Hepatocyte (in vitro differentiated cells): Measurements from ENCODE around the gene FBXL15. TPM values are rescaled to one million over a fixed set of nuclear protein-coding genes. Genes with fewer than 3 reads are reported as not detected.

ENCODE experiments used
- DNase-seq: peaks from one replicate; pipeline ENCODE4 v3.0.0-alpha.2; 2016; ENCODE audit warnings: low spot score
- H2AFZ ChIP-seq: fragments of 200-600 bp; sonication (generic); 2 replicates; pipeline ENCODE4 v1.6.0; 2016; ENCODE audit warnings: antibody characterized with exemption, mild to moderate bottlenecking
- H3K27ac ChIP-seq: fragments of 200-600 bp; sonication (generic); 2 replicates; pipeline ENCODE4 v1.5.1; 2016; ENCODE audit warnings: mild to moderate bottlenecking
- H3K27me3 ChIP-seq: fragments of 200-600 bp; sonication (generic); 2 replicates; pipeline ENCODE4 v1.6.1; 2016
- H3K36me3 ChIP-seq: fragments of 200-600 bp; sonication (generic); replicated peaks from 2 replicates; pipeline ENCODE4 v1.5.1; 2016; ENCODE audit warnings: low read depth; ENCODE audit not compliant: insufficient read depth
- H3K4me1 ChIP-seq: fragments of 200-600 bp; sonication (generic); 2 replicates; pipeline ENCODE4 v1.5.1; 2016; ENCODE audit warnings: mild to moderate bottlenecking, moderate library complexity; ENCODE audit not compliant: insufficient read depth
- H3K4me2 ChIP-seq: fragments of 200-600 bp; sonication (generic); 2 replicates; pipeline ENCODE4 v1.6.0; 2016
- H3K4me3 ChIP-seq: fragments of 200-600 bp; sonication (generic); 2 replicates; pipeline ENCODE4 v1.5.1; 2016; ENCODE audit warnings: mild to moderate bottlenecking
- H3K79me2 ChIP-seq: fragments of 200-600 bp; sonication (generic); 2 replicates; pipeline ENCODE4 v1.6.0; 2017; ENCODE audit warnings: mild to moderate bottlenecking
- H3K9me2 ChIP-seq: fragments of 200-600 bp; sonication (generic); replicated peaks from 2 replicates; pipeline ENCODE4 v1.6.0; 2017; ENCODE audit warnings: mild to moderate bottlenecking; ENCODE audit not compliant: insufficient read depth
- H3K9me3 ChIP-seq: fragments of 200-600 bp; sonication (generic); 2 replicates; pipeline ENCODE4 v1.5.1; 2016; ENCODE audit warnings: low read depth, mild to moderate bottlenecking
- H4K20me1 ChIP-seq: fragments of 200-600 bp; sonication (generic); 2 replicates; pipeline ENCODE4 v1.6.0; 2016; ENCODE audit warnings: mild to moderate bottlenecking; ENCODE audit not compliant: insufficient read depth, poor library complexity, severe bottlenecking
- EZH2 ChIP-seq: fragments of 200-600 bp; sonication (generic); IDR thresholded peaks from 2 replicates; pipeline ENCODE4 v1.6.1; 2016; ENCODE audit warnings: antibody characterized with exemption, mild to moderate bottlenecking, borderline replicate concordance
- EZH2phosphoT487 ChIP-seq: fragments of 200-600 bp; sonication (generic); IDR thresholded peaks from one replicate; pipeline ENCODE4 v1.6.1; 2018; ENCODE audit warnings: antibody characterized with exemption, mild to moderate bottlenecking, low read depth, moderate library complexity; ENCODE audit not compliant: unreplicated experiment, severe bottlenecking
- WGBS: methylation state at CpG from one replicate; pipeline ENCODE4 v1.1.6; 2016; ENCODE audit warnings: low lambda C conversion rate; ENCODE audit errors: missing lambda C conversion rate; 5-methylcytosine and 5-hydroxymethylcytosine counted together
- polyA plus RNA-seq: library from polyadenylated mRNA; unstranded; fragments of >200 nt; fragmentation: Nextera tagmentation; extraction: Ambion mirVana; gene quantifications from 2 replicates; pipeline ENCODE4 v1.2.1, GENCODE V29; 2016
- total RNA-seq: library from RNA; depleted of rRNA; stranded (reverse); fragments of >200 nt; gene quantifications from 2 replicates; pipeline ENCODE4 v1.2.3, GENCODE V29; 2014
- TF ChIP-seq, protein P1 (sequence below): fragments of 200-600 bp; sonication (generic); IDR thresholded peaks from 2 replicates; pipeline ENCODE4 v1.5.1; 2016; ENCODE audit warnings: antibody characterized with exemption, mild to moderate bottlenecking; ENCODE audit not compliant: poor library complexity

FBXL15 gene
- total and polyA plus RNA-seq, 2 experiments from 2014 or later, result 16.3 to 42.3 TPM

DNA sequence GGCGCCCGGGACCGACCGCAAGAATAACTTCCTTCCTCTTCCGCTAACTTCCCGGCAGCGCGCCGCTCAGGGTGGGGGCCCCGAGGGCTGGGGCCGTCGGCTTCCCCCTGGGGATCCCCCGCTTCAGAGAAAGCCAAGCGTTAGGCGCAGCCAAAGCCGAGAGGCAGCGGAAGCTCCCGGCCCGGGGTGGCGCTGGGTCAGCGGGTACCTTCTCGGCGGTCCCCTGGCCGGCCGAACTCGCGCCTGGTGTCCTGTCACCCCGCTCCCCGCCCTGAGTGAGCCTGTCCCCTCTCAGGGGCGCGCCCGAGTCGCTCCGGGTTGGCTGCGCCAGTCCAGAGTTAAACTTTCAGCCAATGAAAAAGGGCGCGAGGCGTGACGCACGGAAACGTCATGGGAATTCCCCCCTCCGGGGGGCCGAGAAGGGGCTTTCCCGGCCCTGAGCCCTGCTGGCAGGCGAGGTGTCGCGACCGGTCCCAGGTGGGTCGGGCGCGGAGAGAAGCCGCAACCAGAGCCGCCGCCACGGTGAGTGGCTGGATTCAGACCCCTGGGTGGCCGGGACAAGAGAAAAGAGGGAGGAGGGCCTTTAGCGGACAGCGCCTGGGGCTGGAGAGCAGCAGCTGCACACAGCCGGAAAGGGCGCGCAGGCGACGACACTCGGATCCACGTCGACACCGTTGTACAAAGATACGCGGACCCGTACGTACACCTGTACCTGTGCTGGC, 26.4 kb upstream of the FBXL15 start:
- DNase-seq, result peak; percentile 97
- no peaks in the 10 kb centered on the region for H3K9me3 ChIP-seq
- H3K79me2 ChIP-seq, result peaks cover 11% of the 10 kb centered on the region
- TF ChIP-seq EZH2 (no peak), EZH2phosphoT487 (no peak)
- TF ChIP-seq, protein P1, sequence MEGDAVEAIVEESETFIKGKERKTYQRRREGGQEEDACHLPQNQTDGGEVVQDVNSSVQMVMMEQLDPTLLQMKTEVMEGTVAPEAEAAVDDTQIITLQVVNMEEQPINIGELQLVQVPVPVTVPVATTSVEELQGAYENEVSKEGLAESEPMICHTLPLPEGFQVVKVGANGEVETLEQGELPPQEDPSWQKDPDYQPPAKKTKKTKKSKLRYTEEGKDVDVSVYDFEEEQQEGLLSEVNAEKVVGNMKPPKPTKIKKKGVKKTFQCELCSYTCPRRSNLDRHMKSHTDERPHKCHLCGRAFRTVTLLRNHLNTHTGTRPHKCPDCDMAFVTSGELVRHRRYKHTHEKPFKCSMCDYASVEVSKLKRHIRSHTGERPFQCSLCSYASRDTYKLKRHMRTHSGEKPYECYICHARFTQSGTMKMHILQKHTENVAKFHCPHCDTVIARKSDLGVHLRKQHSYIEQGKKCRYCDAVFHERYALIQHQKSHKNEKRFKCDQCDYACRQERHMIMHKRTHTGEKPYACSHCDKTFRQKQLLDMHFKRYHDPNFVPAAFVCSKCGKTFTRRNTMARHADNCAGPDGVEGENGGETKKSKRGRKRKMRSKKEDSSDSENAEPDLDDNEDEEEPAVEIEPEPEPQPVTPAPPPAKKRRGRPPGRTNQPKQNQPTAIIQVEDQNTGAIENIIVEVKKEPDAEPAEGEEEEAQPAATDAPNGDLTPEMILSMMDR, result no peak
- peak overlapping the region; percentile 97 for H3K27ac ChIP-seq
- peak overlapping the region; percentile 60 for H2AFZ ChIP-seq
- peak overlapping the region; percentile 91 for H3K4me3 ChIP-seq
- 2% methylated on average over 69 of the region's 71 CpGs for WGBS
- peak overlapping the region; percentile 98 for H3K4me2 ChIP-seq
- peaks cover 14% of the 10 kb centered on the region for H3K4me1 ChIP-seq
- H3K9me2 ChIP-seq, result no peaks in the 10 kb centered on the region
- no peaks in the 10 kb centered on the region for H4K20me1 ChIP-seq
- H3K27me3 ChIP-seq, result no peaks in the 10 kb centered on the region
- no peaks in the 10 kb centered on the region for H3K36me3 ChIP-seq

DNA sequence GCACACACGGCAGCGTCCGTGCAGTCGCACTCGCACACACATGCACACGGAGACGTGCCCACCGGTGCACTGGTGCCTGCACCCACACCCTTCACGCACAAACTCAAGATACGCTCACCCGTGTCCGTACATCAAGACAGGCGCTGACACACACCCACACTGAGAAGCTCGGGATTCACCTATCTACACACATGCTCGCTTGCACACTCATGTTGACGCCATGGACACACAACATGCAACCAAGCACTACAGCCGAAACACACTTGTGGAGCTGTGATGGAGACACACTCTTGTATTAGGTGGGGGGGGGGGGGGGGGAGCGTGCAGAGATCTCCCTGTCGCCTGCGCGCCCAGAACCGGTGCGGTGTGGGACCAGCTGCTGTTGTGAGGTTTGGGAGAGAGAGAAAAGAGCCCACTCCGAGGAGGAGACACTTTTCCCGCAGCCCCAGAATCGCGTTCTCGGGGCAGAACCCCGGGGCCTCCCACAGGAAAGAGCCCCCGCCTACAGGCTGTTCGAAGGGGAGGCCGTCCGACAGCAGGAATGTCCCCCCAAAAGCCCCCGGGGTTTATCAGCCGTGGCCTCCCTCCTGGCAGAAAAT, 25.7 kb upstream of the FBXL15 start:
- H3K36me3 ChIP-seq, result no peaks in the 10 kb centered on the region
- peak overlapping the region; percentile 91 for H3K4me3 ChIP-seq
- H3K27ac ChIP-seq, result peak overlapping the region; percentile 97
- no peaks in the 10 kb centered on the region for H4K20me1 ChIP-seq
- H3K4me1 ChIP-seq, result peaks cover 17% of the 10 kb centered on the region
- TF ChIP-seq EZH2phosphoT487 (no peak), EZH2 (no peak)
- TF ChIP-seq, protein P1, result no peak
- peak overlapping the region; percentile 98 for H3K4me2 ChIP-seq
- H2AFZ ChIP-seq, result peak overlapping the region; percentile 45
- 3% methylated on average over 28 of the region's 35 CpGs for WGBS
- no peaks in the 10 kb centered on the region for H3K27me3 ChIP-seq
- H3K9me3 ChIP-seq, result no peaks in the 10 kb centered on the region
- peaks cover 11% of the 10 kb centered on the region for H3K79me2 ChIP-seq
- no peaks in the 10 kb centered on the region for H3K9me2 ChIP-seq
- no peak for DNase-seq

DNA sequence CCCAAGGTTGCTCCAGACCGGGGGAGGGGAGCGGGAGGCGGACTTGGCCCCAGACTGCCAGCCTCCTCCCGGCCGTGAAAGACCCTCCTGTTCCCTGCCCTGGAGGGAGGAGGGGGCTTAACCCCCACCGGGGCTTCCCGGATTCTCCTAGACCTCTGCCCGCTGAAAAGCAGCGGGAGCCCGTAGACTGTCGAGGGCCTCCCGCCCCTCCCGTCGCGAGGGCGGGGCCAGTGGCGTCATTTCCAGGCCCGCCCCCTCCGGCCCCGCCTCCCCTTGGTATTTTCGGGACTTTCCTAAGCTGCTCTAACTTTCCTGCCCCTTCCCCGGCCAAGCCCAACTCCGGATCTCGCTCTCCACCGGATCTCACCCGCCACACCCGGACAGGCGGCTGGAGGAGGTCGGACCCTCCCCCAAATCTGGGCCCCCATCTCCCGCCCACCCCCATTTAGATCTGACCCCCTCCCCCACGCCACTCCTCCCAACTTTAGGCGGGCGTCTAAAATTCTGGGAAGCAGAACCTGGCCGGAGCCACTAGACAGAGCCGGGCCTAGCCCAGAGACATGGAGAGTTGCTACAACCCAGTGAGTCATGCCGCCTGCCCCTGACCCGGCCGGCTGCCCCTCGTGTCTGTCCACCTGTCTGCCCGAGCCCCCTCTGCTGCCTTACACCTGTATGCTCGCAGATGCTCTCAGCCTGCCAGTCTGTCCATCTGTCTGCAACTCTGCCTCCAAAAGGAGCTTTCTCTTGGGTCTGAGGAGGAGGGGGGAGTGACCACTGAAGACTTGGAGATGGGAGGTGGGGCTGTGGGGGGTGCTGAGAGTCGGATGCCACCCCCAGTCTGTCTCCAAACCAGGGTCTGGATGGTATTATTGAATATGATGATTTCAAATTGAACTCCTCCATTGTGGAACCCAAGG, 25.0 kb upstream of the FBXL15 start, which contains the start of gene NFKB2:
Gene NFKB2 (plus strand): TSS at position 306 of the 917 bp plus-strand sequence. CDS start 255 bp downstream, at position 561.
- Histone ChIP-seq H3K9me3 (no peaks in the 10 kb centered on the region), H4K20me1 (no peaks in the 10 kb centered on the region), H3K4me1 (peaks cover 18% of the 10 kb centered on the region), H3K4me3 (peak within 1 kb of the TSS; percentile 91), H3K4me2 (peak within 1 kb of the TSS; percentile 98), H2AFZ (peak within 1 kb of the TSS; percentile 45), H3K79me2 (peaks cover 11% of the 10 kb centered on the region), H3K27ac (peak within 1 kb of the TSS; percentile 97), H3K9me2 (no peaks in the 10 kb centered on the region), H3K36me3 (no peaks in the 10 kb centered on the region), H3K27me3 (no peaks in the 10 kb centered on the region)
- TF ChIP-seq, protein P1, result no peak
- TF ChIP-seq EZH2phosphoT487 (no peak), EZH2 (no peak)
- 2% methylated on average over 17 of the region's 42 CpGs for WGBS
- DNase-seq, result peak; percentile 96
